ENCODE measurements around the gene CFAP299.

Gene CFAP299

DNA sequence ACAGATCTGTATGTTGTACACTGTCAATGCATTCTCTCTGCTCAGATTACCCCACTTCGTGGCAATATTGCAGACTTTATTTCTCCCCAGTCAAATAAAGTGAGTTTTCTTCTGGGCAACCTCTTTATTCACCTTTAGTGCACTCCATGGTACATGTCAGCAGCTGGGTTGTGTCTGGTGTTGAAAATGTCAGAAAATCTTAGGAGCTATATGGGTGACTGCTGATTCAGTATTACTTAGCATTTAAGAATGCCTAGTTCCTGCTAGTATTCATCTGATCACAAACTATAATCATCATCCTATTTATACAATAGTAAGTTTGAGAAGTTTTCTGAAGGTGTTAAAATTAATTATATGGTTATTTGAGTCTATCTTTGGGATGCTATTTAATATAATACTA lies 112.5 kb downstream of the CFAP299 start:
- DNase-seq (ENCODE audit: low spot score) = no peak

DNA sequence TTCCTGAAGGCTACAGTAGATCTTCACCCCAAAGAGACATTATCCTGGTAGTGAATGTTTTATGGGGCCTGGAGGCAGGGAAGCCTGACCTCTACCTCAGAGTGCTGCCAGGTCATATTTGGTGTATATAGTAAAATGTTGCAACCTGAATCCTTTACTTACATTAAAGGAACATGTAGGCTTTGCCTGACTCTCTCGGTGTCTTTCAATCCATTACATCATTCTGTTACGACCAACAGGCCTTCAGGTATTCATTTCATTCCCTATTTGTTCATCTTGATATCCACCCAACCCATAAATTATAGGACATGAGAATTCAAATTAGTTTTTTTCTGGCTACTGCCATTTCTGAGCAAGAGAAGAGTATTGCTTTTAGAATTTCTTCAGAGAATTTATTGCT lies 116.5 kb downstream of the CFAP299 start:
- DNase-seq (ENCODE audit: low spot score) = no peak

DNA sequence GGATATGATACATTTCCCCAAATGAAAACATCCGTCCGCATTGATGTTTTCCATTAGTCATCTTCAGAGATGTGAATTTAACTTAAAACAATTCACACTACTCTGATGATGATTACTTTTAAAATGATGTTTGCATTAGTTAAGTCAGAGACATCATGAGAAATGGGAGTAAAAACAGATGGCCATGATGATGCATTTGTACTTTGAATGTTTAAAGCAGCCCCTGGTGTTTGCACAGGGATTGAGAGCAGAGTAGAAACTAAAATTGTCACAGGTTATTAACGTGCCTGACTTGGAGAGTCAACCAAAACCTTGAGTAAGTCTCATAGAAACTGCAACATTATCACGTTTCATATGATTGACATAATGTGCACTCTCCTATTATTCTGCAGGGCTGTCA lies 117.2 kb downstream of the CFAP299 start:
- DNase-seq (ENCODE audit: low spot score) = no peak

DNA sequence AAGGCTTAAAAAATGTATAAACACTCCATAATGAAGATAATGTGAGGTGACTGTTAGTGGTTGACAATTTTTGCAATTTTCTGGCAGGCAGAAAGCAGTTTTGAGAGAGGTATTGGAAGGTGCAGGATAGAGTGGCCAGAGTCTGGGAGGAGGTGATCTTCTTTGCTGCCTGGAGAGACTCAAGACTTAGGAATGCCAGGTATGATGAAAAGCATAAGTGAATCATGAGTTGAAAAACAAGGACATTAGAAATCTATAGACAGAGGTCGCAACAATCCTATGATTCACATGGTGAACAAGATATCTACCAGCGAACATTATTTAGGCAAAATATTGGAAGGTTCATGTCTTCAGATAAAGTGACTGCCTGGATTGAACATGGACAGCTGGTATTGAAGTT lies 118.5 kb downstream of the CFAP299 start:
- DNase-seq (ENCODE audit: low spot score) = peak; percentile 39

DNA sequence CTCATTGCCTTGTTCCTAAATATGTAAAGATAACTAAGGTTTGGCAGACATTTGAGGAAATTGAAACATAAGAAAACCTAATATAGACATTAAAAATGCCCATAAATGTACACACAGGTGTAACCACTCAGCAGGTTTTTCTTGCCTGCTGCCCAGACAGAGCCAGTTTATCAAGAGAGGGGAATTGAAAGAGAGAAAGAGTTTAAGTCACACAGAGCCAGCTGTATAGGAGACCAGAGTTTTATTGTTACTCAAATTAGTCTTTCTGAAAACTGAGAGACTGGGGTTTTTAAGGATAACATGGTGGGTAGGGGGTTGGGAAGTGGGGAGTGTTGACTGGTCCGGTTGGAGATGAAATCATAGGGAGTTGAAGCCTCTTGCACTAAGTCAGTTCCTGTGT lies 119.0 kb downstream of the CFAP299 start:
- DNase-seq (ENCODE audit: low spot score) = no peak

DNA sequence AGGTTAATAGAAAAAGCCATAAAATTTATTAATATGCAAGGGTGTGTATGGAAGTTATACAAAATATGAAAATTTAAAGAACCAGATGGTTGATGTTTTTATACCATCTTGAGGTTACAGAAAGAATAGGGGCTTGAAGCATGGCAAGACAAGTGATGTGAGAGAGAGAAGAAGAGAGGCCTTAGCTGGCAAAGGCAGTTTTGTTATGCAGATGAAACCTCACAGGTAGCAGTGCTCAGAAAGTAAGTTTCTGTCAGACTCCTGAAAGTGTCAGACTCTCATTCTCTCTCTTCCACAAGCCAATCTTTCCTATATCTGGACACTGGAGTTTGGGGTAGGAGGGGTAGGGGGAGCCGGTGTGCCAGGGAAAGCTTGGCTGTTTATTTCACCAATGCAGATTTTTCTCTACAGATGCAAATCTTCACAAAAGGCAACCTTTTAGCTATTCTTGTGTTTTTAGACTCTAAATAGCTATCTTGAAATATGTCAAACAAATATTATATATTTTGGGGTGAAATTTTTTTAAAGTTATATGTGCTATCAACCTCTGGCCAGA lies 124.5 kb downstream of the CFAP299 start:
- no peak for DNase-seq (ENCODE audit: low spot score)

DNA sequence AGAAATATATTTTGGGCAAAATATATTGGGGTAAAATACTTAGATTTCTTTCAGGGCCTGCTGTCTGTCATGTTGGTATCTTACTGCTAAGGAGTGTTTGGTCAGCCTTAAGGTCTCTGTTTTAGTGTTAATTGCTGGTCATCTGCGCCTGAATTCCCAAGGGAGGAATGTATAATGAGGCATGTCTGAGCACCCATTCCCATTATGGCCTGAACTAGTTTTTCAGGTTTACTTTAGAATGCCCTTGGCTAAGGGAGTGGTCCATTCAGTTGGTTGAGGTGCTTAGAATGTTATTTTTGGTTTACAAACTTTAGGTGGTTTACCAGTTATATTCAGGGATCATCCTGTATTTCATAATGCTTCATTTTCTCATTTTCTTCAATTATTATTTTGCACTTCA lies 125.9 kb downstream of the CFAP299 start:
- DNase-seq (ENCODE audit: low spot score) = no peak

DNA sequence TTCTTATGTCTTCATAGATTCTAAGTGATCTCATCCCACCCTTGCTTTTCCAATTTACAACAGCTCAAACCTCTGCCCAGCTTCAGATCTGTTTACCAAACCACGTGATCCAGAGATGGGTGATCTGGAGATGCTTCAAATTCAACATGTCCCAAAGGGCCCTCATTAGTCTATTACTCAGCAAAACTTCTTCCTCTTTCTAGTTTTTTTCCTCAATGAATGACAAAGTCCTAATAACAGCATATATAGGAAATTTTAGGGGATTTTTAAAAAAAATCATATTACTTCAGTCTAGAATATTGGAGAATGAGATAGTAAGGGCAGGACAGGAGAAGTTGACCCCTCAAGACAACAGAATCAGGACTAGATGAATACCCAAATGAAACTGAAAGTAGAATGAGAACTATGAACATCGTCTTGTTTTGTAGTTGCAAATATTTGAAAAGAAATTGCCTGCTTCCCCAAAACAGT lies 127.1 kb downstream of the CFAP299 start:
- DNase-seq (ENCODE audit: low spot score) = no peak

DNA sequence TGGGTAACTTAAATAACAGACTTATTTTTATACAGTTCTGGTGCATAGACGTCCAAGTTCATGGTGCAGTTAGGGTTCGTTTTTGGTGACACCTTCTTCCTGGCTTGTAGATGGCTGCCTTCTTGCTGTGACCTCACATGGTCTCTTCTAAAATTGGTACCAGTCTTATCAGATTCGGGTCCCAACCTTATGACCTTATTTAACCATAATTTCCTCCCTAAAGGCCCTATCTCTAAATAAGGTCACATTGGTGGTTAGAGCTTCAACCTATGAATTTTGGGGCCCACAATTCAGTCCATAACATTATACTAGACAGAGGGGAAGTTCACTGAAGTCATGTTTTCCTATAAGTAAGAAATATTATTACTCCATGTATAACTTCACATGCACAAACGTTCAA lies 128.0 kb downstream of the CFAP299 start:
- DNase-seq (ENCODE audit: low spot score) = no peak

DNA sequence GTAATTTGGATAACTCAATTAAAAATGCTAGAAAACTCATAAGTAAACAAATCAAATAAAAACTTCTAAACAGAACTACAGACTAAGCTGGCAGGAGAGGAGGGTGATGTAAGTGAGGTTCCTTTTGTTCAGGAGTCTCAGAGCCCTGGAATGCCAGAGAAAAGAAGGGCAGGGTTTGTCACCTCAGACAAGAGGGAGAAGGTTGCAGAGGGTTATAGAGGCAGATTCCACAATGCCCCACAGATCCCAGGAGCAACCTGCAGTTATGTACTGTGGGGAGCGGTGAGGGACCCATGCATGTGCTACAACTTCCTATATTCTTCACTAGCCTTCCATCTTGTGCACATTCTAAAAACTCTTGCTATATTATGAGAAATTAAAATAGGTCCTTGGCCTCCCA lies 129.7 kb downstream of the CFAP299 start:
- no peak for DNase-seq (ENCODE audit: low spot score)

DNA sequence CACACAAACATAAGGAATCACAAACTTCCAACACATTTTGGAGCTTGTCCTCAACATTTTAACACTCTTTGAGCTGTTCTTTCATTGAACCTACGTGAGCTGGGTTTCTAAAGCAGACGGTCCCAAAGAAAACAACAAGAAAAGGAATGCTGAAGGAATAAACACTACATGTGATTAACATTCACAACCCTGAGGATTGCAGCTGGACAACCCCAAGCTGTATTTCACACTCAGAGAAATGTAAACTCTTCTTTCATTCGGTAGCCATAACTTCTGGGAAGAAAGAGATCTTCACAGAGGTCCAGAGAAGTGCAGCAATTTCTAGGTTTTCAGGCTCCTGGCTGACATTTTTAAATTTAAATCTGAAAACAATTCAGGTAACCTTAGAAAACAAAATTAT lies 130.2 kb downstream of the CFAP299 start:
- DNase-seq (ENCODE audit: low spot score) = no peak

DNA sequence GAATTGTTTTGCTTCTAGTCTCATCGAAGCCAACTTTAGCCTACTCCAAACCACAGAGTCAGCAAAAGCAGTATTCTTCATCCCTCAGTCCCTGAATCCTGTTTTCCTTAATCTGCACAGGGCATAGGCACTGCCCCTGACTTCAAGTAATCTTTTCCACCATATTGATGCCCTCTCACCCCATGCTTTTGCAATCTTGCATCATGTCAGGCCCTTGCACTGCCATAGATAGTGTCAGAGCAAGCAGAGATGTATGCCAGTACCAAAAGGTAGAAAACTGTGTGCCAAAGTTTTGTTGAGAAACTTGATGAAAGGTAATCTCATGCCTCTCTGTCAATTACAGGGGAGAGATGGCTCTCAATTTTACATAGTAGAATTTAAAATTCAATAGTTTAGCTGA lies 131.1 kb downstream of the CFAP299 start:
- DNase-seq (ENCODE audit: low spot score) = no peak

DNA sequence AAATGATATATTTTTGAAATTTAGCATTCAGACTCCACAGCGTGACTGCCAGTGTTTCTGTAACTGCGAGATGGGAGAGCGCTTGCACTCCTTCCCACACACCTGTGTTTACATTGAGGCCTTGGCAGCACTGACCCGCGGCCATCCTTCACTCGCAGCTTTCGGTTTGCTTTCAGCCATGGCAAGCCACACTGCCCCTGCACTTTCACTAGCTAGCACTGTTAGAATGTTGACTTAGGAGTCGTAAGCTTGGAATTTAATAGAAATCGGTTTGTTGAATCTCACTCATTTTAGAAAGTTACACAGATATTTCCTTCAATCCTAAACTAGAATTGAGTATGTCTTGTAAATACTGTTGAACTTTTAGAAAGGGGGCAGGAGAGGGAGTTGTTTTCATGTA lies 136.2 kb downstream of the CFAP299 start:
- DNase-seq (ENCODE audit: low spot score) = peak; percentile 39

DNA sequence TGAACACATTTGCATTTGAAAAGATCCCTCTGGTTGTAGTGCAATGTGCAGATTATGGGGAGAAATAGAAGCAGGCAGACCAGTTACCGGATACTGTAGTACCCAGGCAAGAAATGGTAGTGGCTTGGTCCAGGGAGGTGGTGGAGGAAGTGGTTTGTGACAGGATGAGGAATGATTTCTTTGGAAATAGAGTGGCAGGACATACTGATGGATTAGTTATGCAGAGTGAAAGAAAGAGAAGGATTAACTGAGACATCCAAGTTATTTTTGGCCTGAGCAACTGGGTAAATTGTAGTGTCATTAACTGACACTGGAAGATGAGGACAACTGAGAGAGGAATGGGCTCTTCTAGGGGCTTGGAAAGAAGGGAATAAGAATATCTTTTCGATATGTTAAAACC lies 139.7 kb downstream of the CFAP299 start:
- DNase-seq (ENCODE audit: low spot score) = no peak

DNA sequence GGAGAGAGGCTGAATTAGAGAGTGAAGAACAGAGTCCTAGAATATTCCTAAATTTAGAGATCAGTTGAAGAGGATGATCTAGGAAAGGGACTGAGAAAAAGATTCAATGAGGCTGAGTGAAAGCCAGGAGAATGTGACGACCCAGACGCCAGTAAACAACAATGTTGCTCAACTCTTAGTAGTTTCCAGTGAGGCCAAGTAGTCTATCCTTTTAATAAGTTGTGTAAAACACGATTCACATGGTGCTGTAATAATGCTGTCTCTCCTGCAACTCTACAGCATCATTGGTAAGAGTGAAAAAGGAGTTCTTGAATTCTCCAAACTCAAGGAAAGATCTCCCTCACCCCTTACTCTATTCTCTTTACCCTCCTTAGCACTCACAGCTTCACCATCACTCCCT lies 140.3 kb downstream of the CFAP299 start:
- DNase-seq (ENCODE audit: low spot score) = no peak

DNA sequence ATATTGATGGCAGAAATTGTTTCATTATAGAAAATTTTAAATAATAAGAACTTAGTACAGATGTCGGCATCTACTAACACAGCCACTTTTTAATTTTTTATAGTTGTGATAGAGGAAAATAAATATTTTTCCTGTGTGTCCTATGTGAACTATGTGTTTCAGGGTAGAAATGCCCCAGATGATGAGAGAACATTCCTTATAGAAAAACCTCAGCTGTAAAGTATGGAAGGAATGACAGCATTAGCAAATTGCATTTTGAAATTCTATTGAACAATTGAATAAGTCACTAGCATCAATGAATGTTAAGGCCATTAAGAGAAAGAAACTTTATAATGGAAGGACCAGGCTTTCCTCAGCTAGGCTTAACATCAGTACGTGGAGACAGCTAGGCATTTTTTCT lies 149.2 kb downstream of the CFAP299 start:
- no peak for DNase-seq (ENCODE audit: low spot score)

DNA sequence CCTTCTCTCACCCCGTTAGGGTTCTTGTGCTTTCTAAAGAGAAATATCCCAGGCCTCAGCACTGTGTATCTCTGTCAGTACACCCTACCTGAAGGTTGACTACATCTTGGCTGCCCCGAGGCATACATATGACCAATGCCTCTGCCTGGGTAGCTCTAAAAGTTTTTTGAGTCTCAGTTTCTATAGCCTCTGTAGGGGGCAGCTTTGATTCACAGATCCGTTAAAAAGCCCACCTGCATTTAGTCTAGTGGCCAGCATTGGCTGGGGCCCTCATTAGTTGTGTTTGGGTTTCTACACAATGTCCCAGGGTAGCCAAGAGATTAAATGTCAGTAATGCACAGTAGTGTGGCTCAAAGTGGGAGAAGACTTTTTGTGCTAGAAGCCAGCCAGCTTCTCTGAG lies 151.1 kb downstream of the CFAP299 start:
- DNase-seq (ENCODE audit: low spot score) = no peak

DNA sequence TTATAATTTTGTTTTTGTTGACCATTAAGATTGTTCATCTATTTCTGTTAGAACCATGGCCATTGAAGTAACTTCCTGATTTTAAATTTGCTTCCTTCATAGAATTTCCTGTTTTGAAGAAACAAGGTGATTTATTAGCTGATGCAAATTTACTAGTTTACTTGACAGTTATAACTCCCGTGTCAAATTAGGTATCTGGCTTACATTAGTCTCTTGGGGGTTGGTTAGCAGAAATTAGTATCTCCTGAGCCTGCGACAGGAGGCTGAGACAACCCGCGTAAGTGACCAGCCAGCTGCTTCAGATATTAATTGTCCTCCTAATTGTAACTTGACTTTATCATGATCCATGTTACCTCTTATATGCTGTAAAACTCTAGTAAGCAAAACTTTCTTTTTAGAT lies 154.3 kb downstream of the CFAP299 start:
- DNase-seq (ENCODE audit: low spot score) = no peak

DNA sequence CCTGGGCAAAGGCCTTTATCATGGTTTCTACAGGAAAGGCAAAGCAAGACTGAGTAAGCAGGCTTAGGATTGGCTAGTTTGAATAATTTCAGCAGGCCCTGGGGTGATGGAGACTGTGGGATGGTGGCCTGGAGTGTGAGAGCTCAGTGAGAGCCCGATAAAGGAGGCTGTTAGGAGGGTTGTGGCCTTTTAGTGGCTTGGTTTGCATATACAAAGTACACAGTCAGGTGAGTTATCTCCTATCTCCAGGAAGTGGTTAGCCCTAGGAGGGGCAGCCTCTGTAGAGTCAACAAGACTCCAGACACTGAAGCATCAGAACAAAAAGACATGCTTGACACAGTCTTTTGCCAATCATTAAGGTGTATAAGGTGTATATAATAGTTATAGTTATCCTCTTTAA lies 157.2 kb downstream of the CFAP299 start:
- DNase-seq (ENCODE audit: low spot score) = no peak

DNA sequence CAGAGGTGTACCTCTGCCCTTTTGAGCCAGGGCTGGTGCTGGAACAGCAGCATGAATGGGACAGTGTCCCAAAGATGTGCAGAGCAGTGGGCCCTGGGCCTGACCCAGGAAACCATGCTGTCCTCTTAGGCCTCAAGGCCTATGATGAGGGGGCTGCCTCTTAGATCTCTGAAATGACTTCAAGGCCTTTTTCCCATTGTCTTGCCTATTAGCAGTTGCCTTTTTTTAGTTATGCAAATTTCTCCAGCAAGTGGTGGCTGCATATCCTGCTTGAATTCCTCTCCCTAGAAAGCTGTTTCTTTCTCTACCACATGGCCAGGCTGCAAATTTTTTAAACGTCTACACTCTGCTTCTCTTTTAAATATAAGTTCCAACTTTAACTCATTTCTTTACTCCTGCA lies 160.3 kb downstream of the CFAP299 start:
- no peak for DNase-seq (ENCODE audit: low spot score)

DNA sequence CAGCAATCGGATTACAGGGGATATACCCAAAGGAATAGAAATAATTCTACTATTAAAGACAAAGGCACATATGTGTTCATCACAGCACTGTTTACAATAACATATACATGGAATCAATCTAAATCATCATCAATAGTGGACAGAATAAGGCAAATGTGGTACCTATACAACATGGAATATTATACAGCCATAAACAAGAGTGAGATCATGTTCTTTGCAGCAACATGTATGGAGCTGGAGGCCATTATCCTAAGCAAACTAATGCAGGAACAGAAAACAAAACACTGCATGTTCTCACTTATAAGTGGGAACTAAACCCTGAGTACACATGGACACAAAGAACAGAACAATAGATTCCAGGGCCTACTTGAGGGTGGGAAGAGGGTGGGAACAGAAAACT lies 163.2 kb downstream of the CFAP299 start:
- no peak for DNase-seq (ENCODE audit: low spot score)

DNA sequence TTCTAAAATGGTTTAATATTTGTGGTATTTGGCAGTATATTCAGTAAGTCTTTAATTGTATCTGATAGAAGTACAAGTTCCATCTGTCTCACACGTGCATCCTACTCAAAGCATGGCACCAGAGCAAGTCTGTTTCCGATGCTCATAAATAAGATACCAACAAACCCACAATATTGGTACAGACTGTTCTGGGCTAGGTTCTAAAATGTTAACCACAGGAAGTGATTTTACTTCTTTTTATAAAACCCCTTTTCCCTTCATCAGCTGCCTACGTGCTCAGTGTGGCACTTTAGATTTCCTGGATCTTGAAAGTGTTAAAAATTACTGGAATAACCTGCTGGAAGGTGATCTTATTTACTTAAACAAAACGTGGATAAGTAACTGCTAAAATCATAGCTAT lies 165.1 kb downstream of the CFAP299 start:
- DNase-seq (ENCODE audit: low spot score) = no peak

DNA sequence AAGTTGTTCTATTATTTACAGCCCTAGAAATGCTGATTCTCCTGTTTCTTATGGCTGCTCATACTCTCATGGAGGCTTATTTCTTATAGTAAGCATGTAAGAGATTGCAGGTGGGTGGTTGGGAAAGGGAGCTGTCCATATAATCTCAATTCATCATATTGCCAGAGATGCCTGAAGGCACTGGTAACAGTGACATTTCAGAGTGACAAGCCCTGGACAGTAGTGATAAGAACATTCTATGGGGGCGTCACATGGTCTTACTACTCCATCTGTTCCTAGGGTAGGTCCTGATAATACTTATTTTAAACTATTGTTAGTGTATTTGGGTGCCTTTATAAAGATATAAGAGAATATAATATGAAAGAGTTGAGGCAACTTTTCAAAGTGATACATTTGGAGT lies 171.5 kb downstream of the CFAP299 start:
- DNase-seq (ENCODE audit: low spot score) = no peak

DNA sequence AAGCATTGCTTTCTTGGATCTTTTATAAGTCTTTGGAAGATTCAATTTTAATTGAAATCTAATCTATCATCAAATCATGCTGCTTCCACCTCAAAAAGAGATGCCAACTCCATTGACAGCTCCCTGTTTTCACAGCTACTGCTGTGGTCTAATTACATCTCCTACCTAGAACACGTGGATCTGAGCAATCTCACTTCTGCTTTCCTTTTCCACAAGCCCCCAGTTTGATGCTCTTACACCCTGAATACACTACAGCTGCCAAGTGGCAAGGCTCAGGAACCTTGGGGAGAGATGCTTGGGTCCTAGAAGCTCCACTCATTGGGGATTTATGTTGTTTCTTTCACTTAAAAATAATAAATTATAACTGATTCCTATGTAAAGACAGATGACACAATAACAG lies 172.0 kb downstream of the CFAP299 start:
- DNase-seq (ENCODE audit: low spot score) = no peak

DNA sequence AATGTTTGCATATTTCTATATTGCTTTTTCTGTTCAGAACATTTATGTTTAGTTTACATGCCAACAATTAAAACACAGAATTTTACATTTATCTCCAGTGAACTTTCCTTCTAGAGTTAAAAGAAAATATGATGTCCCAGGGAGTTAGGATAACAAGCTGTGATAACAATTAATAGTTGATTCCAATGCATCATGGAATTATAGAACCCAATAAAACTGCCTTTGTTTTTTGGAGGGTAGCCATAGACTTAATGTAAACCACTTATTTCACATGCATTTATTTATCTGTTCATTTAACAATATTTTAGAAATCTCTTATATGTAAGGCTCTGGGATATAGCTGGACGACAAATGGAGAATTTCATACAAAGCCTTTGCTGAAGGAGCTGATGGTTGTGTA lies 180.0 kb downstream of the CFAP299 start:
- no peak for DNase-seq (ENCODE audit: low spot score)
